GM12872 (cell line): ENCODE measurements around the gene DENND2A.

Source experiments
- CTCF ChIP-seq: IDR thresholded peaks from 3 replicates; pipeline ENCODE4 v1.5.1; 2011; ENCODE audit warnings: low read depth, mild to moderate bottlenecking, low read length, moderate library complexity; ENCODE audit not compliant: insufficient read depth

Gene DENND2A

GRCh38 chr7:140683657-140684056 is 43.0 kb upstream of the DENND2A start:
- no peak for TF ChIP-seq CTCF

GRCh38 chr7:140681766-140682165 is 41.2 kb upstream of the DENND2A start:
- TF ChIP-seq CTCF: no peak

- TF ChIP-seq CTCF: no peak
Measured at GRCh38 chr7:140680886-140681285, 40.3 kb upstream of the DENND2A start.

- no peak for TF ChIP-seq CTCF
Measured at GRCh38 chr7:140679186-140679585, 38.6 kb upstream of the DENND2A start.

GRCh38 chr7:140678816-140679130 is 38.2 kb upstream of the DENND2A start:
- no peak for TF ChIP-seq CTCF

GRCh38 chr7:140678081-140678815 is 37.6 kb upstream of the DENND2A start:
- TF ChIP-seq CTCF: no peak

DNA sequence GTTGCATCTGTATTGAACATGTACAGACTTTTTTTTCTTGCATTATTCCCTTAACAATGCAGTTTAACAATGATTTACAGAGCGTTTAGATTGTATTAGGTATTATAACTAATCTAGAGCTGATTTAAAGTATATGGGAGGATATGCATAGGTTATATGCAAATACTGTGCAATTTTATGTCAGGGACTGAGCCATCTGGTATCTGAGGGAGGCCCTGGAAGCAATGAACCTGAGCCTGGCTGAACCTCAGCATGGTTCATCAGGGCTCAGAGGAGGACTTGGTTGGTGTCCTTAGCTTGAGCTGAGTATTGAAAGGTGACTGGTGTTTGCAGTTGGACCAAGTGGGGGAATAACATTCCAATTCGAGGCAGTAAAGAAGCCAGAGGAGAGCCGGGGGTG is 36.9 kb upstream of the DENND2A start:
- TF ChIP-seq CTCF: no peak
